ENCODE measurements around the gene FGF12. TPM values are rescaled to one million over a fixed set of nuclear protein-coding genes. Genes with fewer than 3 reads are reported as not detected.

FGF12 gene
- total RNA-seq, 2 donors from 2014 or later = 1.5 TPM; not detected in 1

DNA sequence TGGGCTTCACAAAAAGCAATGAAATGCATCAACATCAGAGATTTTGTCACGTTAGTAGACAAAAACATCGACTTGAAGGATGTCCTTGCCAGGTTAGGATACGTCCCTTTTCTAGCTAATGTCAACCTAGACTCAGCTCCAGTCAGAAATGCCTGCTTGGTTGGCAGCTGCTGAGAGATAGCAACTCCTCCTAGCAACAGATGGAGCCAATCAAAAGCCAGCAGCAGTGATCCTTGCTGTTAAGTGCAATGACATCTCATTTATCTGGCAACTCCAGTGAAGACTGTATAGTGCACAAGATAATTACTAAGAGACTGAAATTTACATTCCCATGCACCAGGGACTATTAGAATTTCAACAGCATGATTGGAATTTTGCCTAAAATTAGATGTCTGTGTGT, 424.1 kb downstream of the FGF12 start:
- TF ChIP-seq, protein P1, sequence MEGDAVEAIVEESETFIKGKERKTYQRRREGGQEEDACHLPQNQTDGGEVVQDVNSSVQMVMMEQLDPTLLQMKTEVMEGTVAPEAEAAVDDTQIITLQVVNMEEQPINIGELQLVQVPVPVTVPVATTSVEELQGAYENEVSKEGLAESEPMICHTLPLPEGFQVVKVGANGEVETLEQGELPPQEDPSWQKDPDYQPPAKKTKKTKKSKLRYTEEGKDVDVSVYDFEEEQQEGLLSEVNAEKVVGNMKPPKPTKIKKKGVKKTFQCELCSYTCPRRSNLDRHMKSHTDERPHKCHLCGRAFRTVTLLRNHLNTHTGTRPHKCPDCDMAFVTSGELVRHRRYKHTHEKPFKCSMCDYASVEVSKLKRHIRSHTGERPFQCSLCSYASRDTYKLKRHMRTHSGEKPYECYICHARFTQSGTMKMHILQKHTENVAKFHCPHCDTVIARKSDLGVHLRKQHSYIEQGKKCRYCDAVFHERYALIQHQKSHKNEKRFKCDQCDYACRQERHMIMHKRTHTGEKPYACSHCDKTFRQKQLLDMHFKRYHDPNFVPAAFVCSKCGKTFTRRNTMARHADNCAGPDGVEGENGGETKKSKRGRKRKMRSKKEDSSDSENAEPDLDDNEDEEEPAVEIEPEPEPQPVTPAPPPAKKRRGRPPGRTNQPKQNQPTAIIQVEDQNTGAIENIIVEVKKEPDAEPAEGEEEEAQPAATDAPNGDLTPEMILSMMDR (IDR thresholded peaks at IDR 0.05) = no peak
- ATAC-seq (ENCODE audit: insufficient number of reproducible peaks, low FRiP score, low read depth) = no peak

GRCh38 chr3:192302721-192303120, 424.6 kb downstream of the FGF12 start:
- H3K27ac ChIP-seq = no peak overlapping the region
- H3K36me3 ChIP-seq = no peaks in the 10 kb centered on the region
- no peak overlapping the region for H3K4me3 ChIP-seq
- H3K9me3 ChIP-seq = no peaks in the 10 kb centered on the region
- H3K27me3 ChIP-seq (replicated peaks; ENCODE audit: insufficient read depth) = no peaks in the 10 kb centered on the region
- TF ChIP-seq, protein P1 (IDR thresholded peaks at IDR 0.05) = no peak
- H3K4me1 ChIP-seq (ENCODE audit: control insufficient read depth in 1 of 2, low read depth in 2 of 2) = no peaks in the 10 kb centered on the region
- DNase-seq (ENCODE audit: low spot score) = no peak
- no peak for ATAC-seq (ENCODE audit: insufficient number of reproducible peaks, low FRiP score, low read depth)

More for the DNA sequence above, 424.1 kb downstream of the FGF12 start:
- Histone ChIP-seq H3K4me3 (no peak overlapping the region), H3K27me3 (replicated peaks; ENCODE audit: insufficient read depth) (no peaks in the 10 kb centered on the region), H3K27ac (no peak overlapping the region), H3K9me3 (no peaks in the 10 kb centered on the region), H3K36me3 (no peaks in the 10 kb centered on the region), H3K4me1 (ENCODE audit: control insufficient read depth in 1 of 2, low read depth in 2 of 2) (no peaks in the 10 kb centered on the region)
- no peak for DNase-seq (ENCODE audit: low spot score)

- ATAC-seq (ENCODE audit: insufficient number of reproducible peaks, low FRiP score, low read depth) (no peak), DNase-seq (ENCODE audit: low spot score) (no peak)
- TF ChIP-seq, protein P1 (IDR thresholded peaks at IDR 0.05) = no peak
- no peaks in the 10 kb centered on the region for H3K9me3 ChIP-seq
- H3K36me3 ChIP-seq = no peaks in the 10 kb centered on the region
- no peaks in the 10 kb centered on the region for H3K4me1 ChIP-seq (ENCODE audit: control insufficient read depth in 1 of 2, low read depth in 2 of 2)
- H3K27ac ChIP-seq = no peak overlapping the region
- no peak overlapping the region for H3K4me3 ChIP-seq
- no peaks in the 10 kb centered on the region for H3K27me3 ChIP-seq (replicated peaks; ENCODE audit: insufficient read depth)
These were observed 427.4 kb downstream of the FGF12 start for GRCh38 chr3:192299921-192300320.

DNA sequence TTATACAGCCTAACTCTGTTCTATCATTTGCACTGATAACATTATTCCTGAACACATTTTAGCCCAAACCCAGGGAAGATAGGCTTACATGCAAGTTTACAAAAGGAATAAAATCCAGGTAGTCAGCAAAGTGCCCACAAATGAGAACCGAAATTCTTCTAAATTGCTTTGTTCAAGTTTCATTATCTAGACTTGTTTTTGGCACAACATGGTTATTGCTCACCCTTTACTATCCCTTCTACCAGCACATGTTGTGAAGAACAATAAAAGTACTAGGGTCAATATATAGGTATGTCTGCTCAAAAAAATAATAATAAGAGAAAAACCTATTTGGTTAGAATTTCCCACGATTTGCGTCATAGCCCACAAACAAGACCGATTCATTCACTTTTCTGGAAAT, 430.5 kb downstream of the FGF12 start:
- TF ChIP-seq, protein P1 (IDR thresholded peaks at IDR 0.05) = no peak
- Histone ChIP-seq H3K4me3 (no peak overlapping the region), H3K27ac (no peak overlapping the region), H3K27me3 (replicated peaks; ENCODE audit: insufficient read depth) (no peaks in the 10 kb centered on the region), H3K36me3 (no peaks in the 10 kb centered on the region), H3K4me1 (ENCODE audit: control insufficient read depth in 1 of 2, low read depth in 2 of 2) (no peaks in the 10 kb centered on the region), H3K9me3 (no peaks in the 10 kb centered on the region)
- no peak for DNase-seq (ENCODE audit: low spot score)
- no peak for ATAC-seq (ENCODE audit: insufficient number of reproducible peaks, low FRiP score, low read depth)

DNA sequence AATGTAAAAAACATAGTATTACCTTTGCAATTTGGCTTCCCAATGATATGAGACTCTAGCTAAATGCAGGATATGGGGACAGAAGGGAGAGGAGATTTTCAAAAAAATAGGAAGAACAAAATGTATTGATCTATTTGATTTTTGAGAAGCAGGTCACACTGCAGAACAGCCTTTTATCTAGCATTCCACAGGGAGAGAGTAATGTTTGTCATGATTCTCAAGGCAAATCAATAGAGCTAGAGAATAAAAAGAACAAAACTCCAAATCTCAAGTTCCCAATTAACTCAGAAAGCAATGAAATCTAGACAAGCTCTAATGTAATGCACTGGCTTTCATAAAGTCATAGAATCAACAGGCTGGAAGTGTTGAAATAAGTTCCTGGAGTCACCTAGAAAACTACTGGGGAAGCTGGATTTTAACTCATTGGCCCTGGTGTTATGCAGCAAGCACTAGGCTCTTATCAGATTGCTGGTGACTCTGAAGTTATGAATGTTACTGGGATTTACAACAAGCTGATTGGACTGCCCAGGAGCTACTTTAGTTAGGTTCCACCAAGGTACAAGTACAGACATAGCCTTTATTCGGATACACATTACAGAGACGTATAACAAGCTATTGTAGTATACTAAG, 442.8 kb downstream of the FGF12 start:
- Histone ChIP-seq H3K4me1 (ENCODE audit: control insufficient read depth in 1 of 2, low read depth in 2 of 2) (no peaks in the 10 kb centered on the region), H3K36me3 (no peaks in the 10 kb centered on the region), H3K27ac (no peak overlapping the region), H3K9me3 (no peaks in the 10 kb centered on the region), H3K27me3 (replicated peaks; ENCODE audit: insufficient read depth) (no peaks in the 10 kb centered on the region), H3K4me3 (no peak overlapping the region)
- no peak for ATAC-seq (ENCODE audit: insufficient number of reproducible peaks, low FRiP score, low read depth)
- TF ChIP-seq, protein P1 (IDR thresholded peaks at IDR 0.05) = no peak
- DNase-seq (ENCODE audit: low spot score) = no peak

Measured in thoracic aorta (tissue), 2 donors.